Stomach (tissue), 9 donors: ENCODE results near the gene DBF4. TPM values are rescaled to one million over a fixed set of nuclear protein-coding genes. Genes with fewer than 3 reads are reported as not detected.

Experiments used
- DNase-seq, 2 donors: peaks; one replicate each; pipeline versions ENCODE4 v3.0.0 to v3.0.0-alpha.2; 2013 to 2019
- H3K27ac ChIP-seq, 5 donors: fragments of 200-600 bp in 4 of 5; sonication (generic) in 4 of 5; one replicate each; pipeline ENCODE4 v1.5.1; 2013 to 2019; ENCODE audit warnings: mild to moderate bottlenecking in 1 of 5, moderate library complexity in 1 of 5
- H3K27me3 ChIP-seq, 3 donors: fragments of 200-600 bp; sonication (generic); one replicate each; pipeline ENCODE4 v1.5.1; 2017 to 2019; ENCODE audit warnings: mixed run types in 1 of 3
- H3K36me3 ChIP-seq, 4 donors: fragments of 200-600 bp; sonication (generic); 1 replicate in 3 of 4; 2 replicates in 1 of 4; pipeline ENCODE4 v1.5.1; 2016 to 2019
- H3K4me1 ChIP-seq, 4 donors: fragments of 200-600 bp; sonication (generic); one replicate each; pipeline ENCODE4 v1.5.1; 2016 to 2019
- H3K4me3 ChIP-seq, 4 donors: fragments of 200-600 bp; sonication (generic) in 3 of 4; one replicate each; pipeline ENCODE4 v1.5.1; 2016 to 2019; ENCODE audit warnings: mild to moderate bottlenecking in 1 of 4
- H3K9me3 ChIP-seq, 4 donors: fragments of 200-600 bp; sonication (generic); one replicate each; pipeline ENCODE4 v1.5.1; 2016 to 2019
- CTCF ChIP-seq, 7 experiments: fragments of 450-650 bp in 4 of 7; fragments of 200-600 bp in 3 of 7; sonication (generic) in 3 of 7; IDR thresholded peaks; one replicate each; pipeline ENCODE4 v1.5.1; 2016 to 2019; ENCODE audit warnings: antibody characterized with exemption in 7 of 7, control low read depth in 2 of 7, mild to moderate bottlenecking in 1 of 7
- EP300 ChIP-seq: sonication (generic); formaldehyde crosslinking; IDR thresholded peaks from one replicate; pipeline ENCODE4 v1.6.1; 2017; ENCODE audit warnings: antibody characterized with exemption
- POLR2A ChIP-seq, 4 donors: fragments of 450-650 bp; IDR thresholded peaks; one replicate each; pipeline ENCODE4 v1.6.1; 2016; ENCODE audit warnings: antibody characterized with exemption in 4 of 4, control low read depth in 2 of 4, mild to moderate bottlenecking in 1 of 4, moderate library complexity in 1 of 4
- POLR2AphosphoS5 ChIP-seq, 3 donors: sonication (generic); formaldehyde crosslinking; IDR thresholded peaks; one replicate each; pipeline ENCODE4 v1.6.1; 2016; ENCODE audit warnings: antibody characterized with exemption in 3 of 3
- WGBS, 5 donors: extraction: QIAGEN DNeasy Blood & Tissue Kit in 3 of 5; methylation state at CpG; one replicate each; pipeline versions ENCODE4 v1.1.5 to v1.1.7; 2013 to 2018; 5-methylcytosine and 5-hydroxymethylcytosine counted together
- intact Hi-C: fragments of 100-400 bp; cut with DNase I; formaldehyde crosslinking; loops from one replicate; pipeline ENCODE4 v1.15.1; 2023; ENCODE audit warnings: low total_unique reads
- polyA plus RNA-seq, 3 donors: library from polyadenylated mRNA; stranded (reverse); fragments of 200-250 nt; gene quantifications; one replicate each; pipeline ENCODE4 v1.2.3, GENCODE V29; 2013
- total RNA-seq, 5 donors: library from RNA; depleted of rRNA; stranded (reverse); fragments of >200 nt; gene quantifications; one replicate each; pipeline versions ENCODE4 v1.1.0 to v1.2.3, GENCODE V29; 2014 to 2016
- donor health status: healthy with polysubstance abuse.
- donor health status: Bipolar disorder and iron deficiency.
- donor health status: healthy.

The DBF4 gene
- total and polyA plus RNA-seq, 8 donors: 2.0 to 29.9 (median 9.1) TPM

- H3K4me1 ChIP-seq: no peaks in the 10 kb centered on the region
- WGBS, 5 donors: 28 to 86% (median 38%) methylated on average over 1 of the region's 1 CpG
- intact Hi-C loops: no loop called here
- H3K4me3 ChIP-seq: no peak overlapping the region
- no peak for DNase-seq
- peaks cover 0 to 12% (median 3%) of the 10 kb centered on the region in 4 donors for H3K36me3 ChIP-seq
- H3K27me3 ChIP-seq: no peaks in the 10 kb centered on the region
- no peak overlapping the region for H3K27ac ChIP-seq
- TF ChIP-seq POLR2A (IDR thresholded peaks at IDR 0.05) (no peak), EP300 (no peak)
- no peaks in the 10 kb centered on the region for H3K9me3 ChIP-seq
Observed at GRCh38 chr7:87837597-87837996, 38.7 kb upstream of the DBF4 start.

- H3K9me3 ChIP-seq: no peaks in the 10 kb centered on the region
- H3K4me3 ChIP-seq: no peak overlapping the region
- H3K27me3 ChIP-seq: no peaks in the 10 kb centered on the region
- intact Hi-C loops: no loop called here
- peak in 1 of 2 donors; percentile 7 for DNase-seq
- TF ChIP-seq CTCF (IDR thresholded peaks at IDR 0.05) (no peak), EP300 (no peak), POLR2A (IDR thresholded peaks at IDR 0.05) (no peak), POLR2AphosphoS5 (IDR thresholded peaks at IDR 0.05) (no peak)
- no peaks in the 10 kb centered on the region for H3K4me1 ChIP-seq
- peaks cover 0 to 39% (median 28%) of the 10 kb centered on the region in 4 donors for H3K36me3 ChIP-seq
- no peak overlapping the region for H3K27ac ChIP-seq
- WGBS, 5 donors: 31 to 75% (median 50%) methylated on average over 1 of the region's 1 CpG
Observed at GRCh38 chr7:87850836-87851593, 25.3 kb upstream of the DBF4 start.

- 92 to 97% (median 96%) methylated on average over 6 of the region's 6 CpGs for WGBS, 5 donors
- Histone ChIP-seq H3K4me1 (no peaks in the 10 kb centered on the region), H3K9me3 (no peaks in the 10 kb centered on the region), H3K36me3 (peaks cover 0 to 35% (median 26%) of the 10 kb centered on the region in 4 donors), H3K4me3 (no peak overlapping the region), H3K27me3 (no peaks in the 10 kb centered on the region), H3K27ac (no peak overlapping the region)
- intact Hi-C loops: no loop called here
- TF ChIP-seq EP300: no peak
- no peak for TF ChIP-seq CTCF (IDR thresholded peaks at IDR 0.05)
- no peak for TF ChIP-seq POLR2AphosphoS5 (IDR thresholded peaks at IDR 0.05)
- TF ChIP-seq POLR2A (IDR thresholded peaks at IDR 0.05): no peak
- DNase-seq: no peak
Observed at GRCh38 chr7:87852306-87852705, 24.0 kb upstream of the DBF4 start.

- Histone ChIP-seq H3K4me1 (no peaks in the 10 kb centered on the region), H3K4me3 (no peak overlapping the region), H3K27me3 (no peaks in the 10 kb centered on the region), H3K27ac (no peak overlapping the region), H3K9me3 (no peaks in the 10 kb centered on the region), H3K36me3 (peaks cover 6 to 46% (median 37%) of the 10 kb centered on the region in 4 donors)
- TF ChIP-seq CTCF (IDR thresholded peaks at IDR 0.05) (no peak), POLR2AphosphoS5 (IDR thresholded peaks at IDR 0.05) (no peak), EP300 (no peak), POLR2A (IDR thresholded peaks at IDR 0.05) (no peak)
- WGBS, 5 donors: 68 to 83% (median 77%) methylated on average over 1 of the region's 1 CpG
- intact Hi-C loops: no loop called here
- no peak for DNase-seq
Observed at GRCh38 chr7:87853237-87853864, 22.9 kb upstream of the DBF4 start.
